ENCODE results near the gene ITPK1. TPM values are rescaled to one million over a fixed set of nuclear protein-coding genes. Genes with fewer than 3 reads are reported as not detected.

ITPK1 gene
- total RNA-seq, 2 experiments from 2014 or later, result 17.8 to 34.7 TPM

- BruUV-seq (replicated peaks), result no TSS peak
- Histone ChIP-seq H2AFZ (ENCODE audit: low read length) (no peak overlapping the region), H3K27ac (ENCODE audit: low read depth, low read length, poor library complexity, severe bottlenecking) (no peak overlapping the region), H3K79me2 (ENCODE audit: insufficient read depth, low read depth, low read length) (no peaks in the 10 kb centered on the region), H3K36me3 (ENCODE audit: insufficient read depth, low read length) (no peaks in the 10 kb centered on the region), H4K20me1 (ENCODE audit: insufficient read depth, low read length) (no peaks in the 10 kb centered on the region), H3K9me3 (ENCODE audit: low read length) (no peaks in the 10 kb centered on the region), H3K4me3 (ENCODE audit: low read depth, low read length, poor library complexity, severe bottlenecking) (no peak overlapping the region), H3K9me2 (ENCODE audit: insufficient read depth, low read length) (no peaks in the 10 kb centered on the region), H3K4me1 (ENCODE audit: insufficient read depth, low read length, poor library complexity, severe bottlenecking) (no peaks in the 10 kb centered on the region), H3K4me2 (ENCODE audit: low read length) (no peak overlapping the region)
- no peak for DNase-seq (ENCODE audit: low spot score)
- CTCF ChIA-PET (ENCODE audit: unreplicated experiment), result no interaction called here
- intact Hi-C loops (cut with micrococcal nuclease; ENCODE audit: unreplicated experiment), result no loop called here
- POLR2A ChIA-PET, result no interaction called here
- TF ChIP-seq EZH2phosphoT487 (IDR thresholded peaks at IDR 0.05; ENCODE audit: borderline replicate concordance, low read depth, low read length) (no peak), CTCF (conservative IDR thresholded peaks at IDR 0.05; ENCODE audit: low read length) (no peak)
Observed at GRCh38 chr14:93136009-93136408, 20.3 kb upstream of the ITPK1 start.

GRCh38 chr14:93135399-93135798 is 19.7 kb upstream of the ITPK1 start:
- Histone ChIP-seq H3K4me3 (ENCODE audit: low read depth, low read length, poor library complexity, severe bottlenecking) (no peak overlapping the region), H3K4me1 (ENCODE audit: insufficient read depth, low read length, poor library complexity, severe bottlenecking) (peaks cover 6% of the 10 kb centered on the region), H3K9me3 (ENCODE audit: low read length) (no peaks in the 10 kb centered on the region), H3K27ac (ENCODE audit: low read depth, low read length, poor library complexity, severe bottlenecking) (no peak overlapping the region), H4K20me1 (ENCODE audit: insufficient read depth, low read length) (no peaks in the 10 kb centered on the region), H3K79me2 (ENCODE audit: insufficient read depth, low read depth, low read length) (no peaks in the 10 kb centered on the region), H2AFZ (ENCODE audit: low read length) (no peak overlapping the region), H3K9me2 (ENCODE audit: insufficient read depth, low read length) (no peaks in the 10 kb centered on the region), H3K4me2 (ENCODE audit: low read length) (no peak overlapping the region), H3K36me3 (ENCODE audit: insufficient read depth, low read length) (no peaks in the 10 kb centered on the region)
- TF ChIP-seq CTCF (conservative IDR thresholded peaks at IDR 0.05; ENCODE audit: low read length) (no peak), EZH2phosphoT487 (IDR thresholded peaks at IDR 0.05; ENCODE audit: borderline replicate concordance, low read depth, low read length) (no peak)
- intact Hi-C loops (cut with micrococcal nuclease; ENCODE audit: unreplicated experiment), result no loop called here
- BruUV-seq (replicated peaks), result no TSS peak
- POLR2A ChIA-PET, result no interaction called here
- DNase-seq (ENCODE audit: low spot score), result no peak
- CTCF ChIA-PET (ENCODE audit: unreplicated experiment), result no interaction called here

GRCh38 chr14:93133464-93133863 is 17.7 kb upstream of the ITPK1 start:
- no peak overlapping the region for H3K4me2 ChIP-seq (ENCODE audit: low read length)
- intact Hi-C loops (cut with micrococcal nuclease; ENCODE audit: unreplicated experiment), result no loop called here
- no peaks in the 10 kb centered on the region for H3K9me3 ChIP-seq (ENCODE audit: low read length)
- ChIA-PET CTCF (ENCODE audit: unreplicated experiment) (no interaction called here), POLR2A (interaction anchor here (0.7 kb wide), 1 partner anchor 27 kb away, joined by 3 read pairs; no protein-coding TSS in a partner anchor)
- no TSS peak for BruUV-seq (replicated peaks)
- H3K4me3 ChIP-seq (ENCODE audit: low read depth, low read length, poor library complexity, severe bottlenecking), result no peak overlapping the region
- H3K4me1 ChIP-seq (ENCODE audit: insufficient read depth, low read length, poor library complexity, severe bottlenecking), result peaks cover 8% of the 10 kb centered on the region
- H2AFZ ChIP-seq (ENCODE audit: low read length), result no peak overlapping the region
- no peak overlapping the region for H3K27ac ChIP-seq (ENCODE audit: low read depth, low read length, poor library complexity, severe bottlenecking)
- no peak for TF ChIP-seq EZH2phosphoT487 (IDR thresholded peaks at IDR 0.05; ENCODE audit: borderline replicate concordance, low read depth, low read length)
- no peak for TF ChIP-seq CTCF (conservative IDR thresholded peaks at IDR 0.05; ENCODE audit: low read length)
- no peaks in the 10 kb centered on the region for H3K9me2 ChIP-seq (ENCODE audit: insufficient read depth, low read length)
- no peaks in the 10 kb centered on the region for H4K20me1 ChIP-seq (ENCODE audit: insufficient read depth, low read length)
- H3K36me3 ChIP-seq (ENCODE audit: insufficient read depth, low read length), result no peaks in the 10 kb centered on the region
- H3K79me2 ChIP-seq (ENCODE audit: insufficient read depth, low read depth, low read length), result no peaks in the 10 kb centered on the region
- DNase-seq (ENCODE audit: low spot score), result no peak

Data from OCI-LY7 (cell line).